Measurements from ENCODE around the gene SYT7.

DNA sequence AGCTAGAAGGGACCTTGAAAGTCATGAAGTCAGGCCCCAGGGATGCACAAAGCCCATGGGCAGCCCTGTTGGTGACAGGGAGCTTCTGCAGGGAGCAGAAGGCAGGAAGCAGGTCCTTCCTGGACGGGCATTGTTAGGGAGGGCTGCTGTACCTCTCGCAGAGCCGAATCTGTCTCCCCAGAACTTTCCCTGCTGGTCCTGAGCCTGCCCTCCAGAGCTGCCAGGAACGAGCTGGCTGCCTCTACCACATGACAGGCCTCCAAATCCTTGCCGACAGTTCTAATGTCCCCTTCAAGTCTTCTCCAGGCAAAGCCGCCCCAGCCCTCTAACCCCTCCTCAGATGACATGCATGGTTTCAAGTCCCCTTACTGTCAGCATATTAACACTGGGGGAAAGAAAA is 20.1 kb downstream of the SYT7 start:
- no peak for TF ChIP-seq CTCF (IDR thresholded peaks at IDR 0.05)
- no peak for TF ChIP-seq POLR2A (IDR thresholded peaks at IDR 0.05)
